GM18861 (cell line): ENCODE results near the gene CXCR3.

Source experiments
- ATAC-seq: cut with Tn5 transposase; IDR thresholded peaks from one replicate; pipeline ENCODE4 v1.9.1; 2021; ENCODE audit not compliant: unreplicated experiment

CXCR3 gene

DNA sequence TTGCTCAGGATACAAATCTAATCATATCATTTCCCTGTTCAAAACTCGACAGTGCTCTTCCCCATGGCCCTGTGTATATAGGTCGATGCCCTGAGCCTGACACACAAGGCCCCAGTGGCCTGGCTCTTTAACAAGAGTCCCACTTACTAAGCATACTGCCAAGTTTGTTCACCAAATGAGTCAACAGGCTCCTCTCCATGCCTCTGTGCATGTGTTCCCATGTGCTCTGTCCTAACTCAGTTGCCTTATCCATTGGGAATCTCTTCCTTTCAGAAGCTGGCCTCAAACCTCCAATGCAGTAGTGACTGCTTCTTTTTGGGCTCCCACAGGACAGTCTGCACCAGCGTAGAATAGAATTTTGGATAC, 18.9 kb upstream of the CXCR3 start:
- ATAC-seq = no peak

DNA sequence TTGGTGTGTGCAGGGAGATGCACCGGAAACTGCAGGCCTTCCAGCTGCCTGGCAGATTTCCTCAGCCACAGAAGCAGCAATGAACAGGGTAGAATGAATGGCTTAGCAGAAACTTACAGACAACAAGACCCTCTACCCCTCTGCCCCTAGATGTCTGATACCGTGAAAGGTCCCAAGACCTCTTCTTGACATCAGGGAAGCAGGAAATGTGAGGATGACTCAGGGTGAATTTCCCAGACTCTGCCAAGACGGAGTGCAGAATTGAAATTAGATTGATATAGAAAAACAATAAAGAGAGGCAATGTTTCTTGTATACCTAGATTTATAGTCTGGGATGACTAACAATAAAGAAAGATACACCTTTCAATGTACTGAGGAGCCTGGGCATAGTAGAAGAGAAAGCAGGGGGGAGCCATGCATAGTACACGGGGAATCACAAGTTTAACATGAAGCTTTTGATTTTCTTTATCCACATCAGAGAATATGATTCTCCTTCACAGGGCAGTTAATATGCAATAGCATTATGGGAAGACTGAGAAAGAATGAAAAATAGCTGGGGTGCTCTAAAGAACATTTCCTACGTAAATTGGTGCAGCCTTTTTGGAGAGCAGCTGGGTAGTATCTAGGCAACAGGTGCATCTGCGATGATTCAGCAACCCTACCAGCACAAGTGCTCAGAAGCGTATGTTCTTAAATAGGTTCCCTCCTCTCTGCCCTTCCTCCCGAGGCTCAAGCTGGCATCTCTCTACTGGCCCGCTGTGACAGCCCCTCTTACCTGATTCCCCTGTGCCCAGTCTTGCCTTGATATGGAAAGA, 18.3 kb upstream of the CXCR3 start:
- ATAC-seq = no peak

DNA sequence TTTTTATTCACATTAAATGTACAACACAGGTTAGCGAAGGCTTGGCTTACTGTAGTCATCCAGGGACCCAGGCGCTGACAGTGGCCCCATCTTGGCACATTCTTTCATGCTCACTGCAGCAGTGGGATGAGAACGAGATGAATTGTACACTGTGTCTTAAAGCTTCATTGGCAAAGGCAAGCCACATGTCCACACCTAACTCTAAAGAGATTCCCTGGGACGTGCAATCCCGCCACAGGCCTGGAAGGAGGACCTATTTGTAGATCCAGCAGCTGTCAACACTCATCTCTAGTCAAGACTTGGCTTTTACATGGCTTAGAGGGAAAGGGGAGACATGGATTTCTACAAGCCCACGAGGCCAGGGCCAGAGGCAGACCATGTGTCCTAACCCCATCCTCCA, 16.1 kb upstream of the CXCR3 start:
- no peak for ATAC-seq

- peak; percentile 61 for ATAC-seq
Observed at GRCh38 chrX:71632923-71633657, 14.8 kb upstream of the CXCR3 start.

- peak; percentile 33 for ATAC-seq
Observed at GRCh38 chrX:71629467-71629866, 11.2 kb upstream of the CXCR3 start.

GRCh38 chrX:71627588-71628404, 9.5 kb upstream of the CXCR3 start:
- ATAC-seq = no peak

GRCh38 chrX:71626576-71626975, 8.3 kb upstream of the CXCR3 start:
- ATAC-seq = no peak

DNA sequence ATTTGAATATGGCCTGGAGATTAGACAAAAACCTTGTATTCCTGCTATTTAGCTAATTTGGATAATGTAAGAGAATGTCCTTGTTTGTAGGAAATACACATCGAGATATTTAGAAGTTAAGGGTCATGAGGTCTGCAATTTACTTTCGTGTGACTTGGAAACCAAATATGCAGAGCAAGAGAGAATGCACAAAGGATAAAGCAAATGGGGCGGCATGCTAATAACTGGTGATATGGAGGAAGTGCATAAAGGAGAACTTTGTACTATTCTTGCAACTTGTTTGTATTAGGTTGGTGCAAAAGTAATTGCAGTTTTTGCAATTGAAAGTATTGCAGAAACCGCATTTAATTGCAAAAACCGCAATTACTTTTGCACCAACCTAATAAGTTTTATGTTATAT, 7.2 kb upstream of the CXCR3 start:
- no peak for ATAC-seq

GRCh38 chrX:71623714-71624113, 5.4 kb upstream of the CXCR3 start:
- ATAC-seq = no peak

DNA sequence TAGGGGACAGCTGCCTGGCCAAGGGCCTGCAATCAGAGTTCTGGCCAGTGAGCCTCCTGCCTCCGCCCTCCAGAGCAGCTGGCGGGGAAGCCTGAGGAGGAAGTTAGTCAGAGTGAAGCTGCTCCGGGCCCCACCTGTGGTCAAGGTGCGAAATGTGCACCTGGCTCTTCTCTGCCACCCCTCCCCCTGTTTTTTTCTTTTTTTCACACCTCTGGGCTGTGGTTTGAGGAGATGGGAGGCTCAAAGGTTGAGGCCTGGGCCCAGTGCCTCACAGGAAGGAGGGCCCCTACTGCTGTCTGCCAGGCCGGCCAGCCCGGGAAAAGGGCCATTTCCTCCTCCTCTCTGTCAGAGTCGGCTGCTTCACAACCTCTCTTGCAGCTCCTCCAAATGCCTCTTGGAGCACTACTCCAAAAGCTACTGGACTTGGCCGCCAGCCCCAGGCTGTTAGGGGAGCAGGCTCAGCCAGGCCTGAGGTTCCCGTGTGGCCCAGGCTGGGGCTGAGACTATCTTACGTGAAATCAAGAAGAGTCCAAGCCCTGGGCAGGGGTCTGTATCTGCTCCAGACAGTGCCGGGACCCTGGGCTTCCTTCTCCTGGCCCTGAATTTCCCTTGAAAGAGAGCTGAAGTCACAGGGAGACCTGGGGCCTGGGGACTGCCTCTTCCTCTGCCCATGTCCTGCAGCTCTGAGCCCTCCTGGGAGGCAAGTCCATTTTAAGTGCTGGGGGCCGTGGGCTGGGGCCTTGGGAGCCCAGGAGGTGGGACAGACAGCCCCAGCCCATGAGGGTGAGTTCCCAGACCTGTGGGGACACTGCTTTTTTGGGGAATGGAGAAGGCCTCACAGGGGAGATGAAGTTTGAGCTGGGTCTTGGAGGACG, 4.5 kb upstream of the CXCR3 start:
- ATAC-seq = no peak

DNA sequence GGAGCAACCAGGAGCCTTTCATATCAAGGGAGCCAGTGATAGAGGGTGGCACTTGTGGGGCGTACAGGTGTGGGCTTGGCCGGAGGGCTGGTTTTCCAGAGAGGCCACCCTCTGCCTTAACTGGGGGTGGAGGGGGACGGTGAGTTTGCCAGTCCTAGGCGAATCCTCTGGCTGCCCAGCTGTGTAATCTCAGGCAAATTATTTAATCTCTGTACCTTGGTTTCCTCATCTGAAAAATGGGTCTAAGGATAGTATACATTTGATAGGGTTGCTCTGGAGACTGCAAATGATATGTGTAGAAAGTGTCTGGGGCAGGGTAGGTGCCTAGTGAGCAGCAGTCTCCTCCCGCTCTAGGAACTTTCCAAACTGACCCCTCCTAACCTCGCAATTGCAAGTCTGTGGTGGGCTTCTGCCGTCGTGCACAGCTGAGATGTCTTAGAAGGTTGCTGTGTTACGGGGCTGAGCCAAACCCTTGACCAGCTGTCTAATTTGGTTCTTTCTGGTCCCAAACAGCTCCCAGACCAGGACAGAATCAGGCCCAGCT, 3.8 kb upstream of the CXCR3 start:
- ATAC-seq = no peak

DNA sequence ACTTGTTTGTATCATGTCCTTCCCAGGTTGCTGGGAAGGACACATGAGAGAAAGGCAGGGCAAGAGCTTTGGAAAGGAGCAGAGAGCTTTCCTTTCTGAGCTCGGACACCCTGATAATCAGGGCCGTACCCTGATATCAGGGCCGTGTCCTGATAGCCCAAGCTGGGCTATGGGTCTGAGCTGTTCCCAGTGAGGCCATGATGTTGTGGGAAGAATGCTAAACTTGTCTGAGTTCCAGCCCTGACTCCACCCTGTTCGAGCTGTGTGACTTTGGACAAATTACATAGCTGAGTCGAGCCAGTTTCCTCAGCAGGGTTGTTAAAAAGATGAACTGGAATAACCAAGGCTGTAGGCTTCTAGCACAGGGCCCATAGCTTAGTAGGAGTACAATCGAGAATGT, 3.3 kb upstream of the CXCR3 start:
- ATAC-seq = no peak

DNA sequence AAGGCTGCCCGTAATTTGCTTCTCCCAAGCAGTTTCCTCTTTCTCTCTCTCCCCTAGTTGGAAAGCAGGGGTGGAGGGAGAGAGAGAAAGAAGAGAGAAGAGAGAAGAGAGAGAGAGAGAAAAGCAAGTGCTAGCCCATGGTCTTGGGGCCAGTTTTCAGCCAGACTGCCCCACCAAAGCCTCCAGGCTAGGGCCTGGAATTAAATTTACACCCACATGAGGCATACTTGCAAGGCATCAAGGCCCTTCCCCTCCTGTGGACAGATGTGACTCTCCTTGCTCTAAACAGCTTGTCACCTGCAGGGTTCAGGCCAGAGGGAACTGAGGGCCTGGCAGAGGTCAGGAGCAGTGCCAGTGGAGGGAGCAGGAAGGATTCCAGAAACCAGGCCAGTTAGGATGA, 1.7 kb upstream of the CXCR3 start:
- no peak for ATAC-seq

- no peak for ATAC-seq
Observed at GRCh38 chrX:71619193-71619592, 882 bp upstream of the CXCR3 start.

DNA sequence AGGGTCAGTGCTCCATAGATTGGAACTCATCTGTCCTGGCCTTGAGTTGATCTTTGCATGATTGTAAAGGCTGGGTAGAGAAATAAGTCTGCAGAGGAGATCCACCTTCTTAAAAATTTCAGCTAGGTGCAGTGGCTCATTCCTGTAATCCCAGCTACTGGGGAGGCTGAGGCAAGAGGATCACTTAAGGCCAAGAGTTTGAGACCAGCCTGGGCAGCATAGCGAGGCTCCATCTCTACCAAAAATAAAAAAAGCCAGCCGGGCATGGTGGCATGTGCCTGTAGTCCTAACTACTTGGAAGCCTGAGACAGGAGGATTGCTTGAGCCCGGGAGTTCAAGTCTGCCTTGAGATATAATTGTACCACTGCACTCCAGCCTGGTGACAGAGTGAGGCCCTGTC, 476 bp upstream of the CXCR3 start:
- no peak for ATAC-seq

- no peak for ATAC-seq
Observed at GRCh38 chrX:71617742-71618141, 569 bp downstream of the CXCR3 start.

GRCh38 chrX:71616672-71617529, 1.4 kb downstream of the CXCR3 start:
- no peak for ATAC-seq

DNA sequence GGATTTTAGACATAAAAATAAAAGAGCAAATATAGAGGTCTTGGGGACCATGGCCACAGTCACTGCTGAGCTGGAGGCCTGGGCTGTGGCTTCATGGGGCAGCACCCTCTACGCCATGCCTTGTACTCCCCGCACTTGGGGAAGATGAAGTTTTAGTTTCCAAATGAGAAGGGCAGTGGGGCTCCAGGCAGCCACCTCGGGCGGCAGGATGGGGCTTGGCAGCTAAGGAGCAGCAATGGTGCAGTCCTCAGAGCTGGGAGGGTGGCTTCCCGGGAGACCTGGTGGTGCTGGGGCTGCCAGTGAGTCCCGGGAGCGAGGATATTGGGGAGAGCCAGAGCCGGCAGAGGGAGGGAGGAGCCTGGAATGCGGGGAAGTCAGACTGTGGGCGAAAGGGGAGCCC, 2.4 kb downstream of the CXCR3 start:
- ATAC-seq = no peak

DNA sequence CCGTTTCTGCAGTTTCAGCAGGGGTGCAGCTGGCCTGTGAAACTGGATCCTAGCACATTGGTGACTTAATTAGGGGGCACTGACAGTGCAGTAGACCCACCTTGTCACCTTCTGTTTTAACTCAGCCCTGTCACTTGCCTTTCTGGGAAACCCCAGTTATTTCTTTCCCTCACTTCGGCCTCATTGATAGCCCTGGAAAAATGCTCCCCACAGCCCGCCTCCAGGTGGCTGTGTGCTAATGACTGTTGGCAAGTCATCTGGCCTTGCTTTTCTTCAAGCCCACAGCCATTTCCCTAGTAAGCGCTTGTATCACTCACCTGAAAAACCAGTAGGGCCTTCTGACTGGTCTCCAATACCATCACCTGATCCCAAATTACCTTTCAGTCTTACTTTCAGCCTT, 3.3 kb downstream of the CXCR3 start:
- no peak for ATAC-seq

GRCh38 chrX:71612256-71612655, 6.1 kb downstream of the CXCR3 start:
- no peak for ATAC-seq
